OCI-LY7 (cell line): Measurements from ENCODE around the gene NXPH2.

Experiments
- EZH2phosphoT487 ChIP-seq: fragments of 200-600 bp; sonication (generic); IDR thresholded peaks from 2 replicates; pipeline ENCODE4 v1.6.1; 2018; ENCODE audit warnings: low read depth, borderline replicate concordance, mild to moderate bottlenecking, mixed run types, antibody characterized with exemption, low read length, moderate library complexity, mixed read lengths
- TF ChIP-seq, protein P1 (sequence below): fragments of 200-600 bp; sonication (generic); conservative IDR thresholded peaks from 2 replicates; pipeline ENCODE4 v1.5.1; 2014; ENCODE audit warnings: mild to moderate bottlenecking, antibody characterized with exemption, low read length, moderate library complexity, mixed read lengths

DNA sequence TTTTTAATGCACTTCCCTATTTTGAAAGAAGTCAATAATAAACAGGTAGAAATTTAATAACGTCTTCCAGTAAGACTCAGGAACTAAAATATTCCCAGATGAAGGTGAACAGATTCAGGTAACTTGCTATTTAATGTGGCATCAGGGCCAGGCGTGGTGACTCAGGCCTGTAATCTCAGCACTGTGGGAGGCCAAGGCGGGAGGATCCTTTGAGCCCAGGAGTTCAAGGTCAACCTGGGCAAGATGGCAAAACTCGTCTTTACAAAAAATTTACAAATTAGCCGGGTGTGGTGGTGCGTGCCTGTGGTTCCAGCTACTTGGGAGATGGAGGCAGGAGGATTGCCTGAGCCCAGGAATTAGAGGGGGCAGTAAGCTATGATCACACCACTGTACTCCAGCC lies 81.8 kb downstream of the NXPH2 start:
- TF ChIP-seq, protein P1, sequence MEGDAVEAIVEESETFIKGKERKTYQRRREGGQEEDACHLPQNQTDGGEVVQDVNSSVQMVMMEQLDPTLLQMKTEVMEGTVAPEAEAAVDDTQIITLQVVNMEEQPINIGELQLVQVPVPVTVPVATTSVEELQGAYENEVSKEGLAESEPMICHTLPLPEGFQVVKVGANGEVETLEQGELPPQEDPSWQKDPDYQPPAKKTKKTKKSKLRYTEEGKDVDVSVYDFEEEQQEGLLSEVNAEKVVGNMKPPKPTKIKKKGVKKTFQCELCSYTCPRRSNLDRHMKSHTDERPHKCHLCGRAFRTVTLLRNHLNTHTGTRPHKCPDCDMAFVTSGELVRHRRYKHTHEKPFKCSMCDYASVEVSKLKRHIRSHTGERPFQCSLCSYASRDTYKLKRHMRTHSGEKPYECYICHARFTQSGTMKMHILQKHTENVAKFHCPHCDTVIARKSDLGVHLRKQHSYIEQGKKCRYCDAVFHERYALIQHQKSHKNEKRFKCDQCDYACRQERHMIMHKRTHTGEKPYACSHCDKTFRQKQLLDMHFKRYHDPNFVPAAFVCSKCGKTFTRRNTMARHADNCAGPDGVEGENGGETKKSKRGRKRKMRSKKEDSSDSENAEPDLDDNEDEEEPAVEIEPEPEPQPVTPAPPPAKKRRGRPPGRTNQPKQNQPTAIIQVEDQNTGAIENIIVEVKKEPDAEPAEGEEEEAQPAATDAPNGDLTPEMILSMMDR = no peak
- TF ChIP-seq EZH2phosphoT487 = no peak
